Mesendoderm (in vitro differentiated cells): ENCODE measurements around the gene DENND2C.

Experiments
- DNase-seq: peaks from one replicate; pipeline ENCODE4 v3.0.0; 2013
- H2AK5ac ChIP-seq: 2 replicates; pipeline ENCODE4 v1.6.1; 2013; ENCODE audit warnings: low read length, inconsistent platforms
- H2BK120ac ChIP-seq: 2 replicates; pipeline ENCODE4 v1.6.1; 2013; ENCODE audit warnings: low read depth, mild to moderate bottlenecking, low read length, moderate library complexity, mixed read lengths
- H2BK15ac ChIP-seq: replicated peaks from 2 replicates; pipeline ENCODE4 v1.6.1; 2013; ENCODE audit warnings: low read depth, mild to moderate bottlenecking, moderate library complexity
- H2BK5ac ChIP-seq: 2 replicates; pipeline ENCODE4 v1.6.1; 2013; ENCODE audit warnings: low read length, inconsistent platforms
- H3K18ac ChIP-seq: 2 replicates; pipeline ENCODE4 v1.6.1; 2013; ENCODE audit warnings: mild to moderate bottlenecking, low read length, mixed read lengths
- H3K23ac ChIP-seq: one replicate; pipeline ENCODE4 v1.6.1; 2013; ENCODE audit warnings: low read length
- H3K27ac ChIP-seq: 2 replicates; pipeline ENCODE4 v1.5.1; 2013; ENCODE audit warnings: low read depth, mild to moderate bottlenecking, inconsistent platforms, low read length, moderate library complexity
- H3K27me3 ChIP-seq: 2 replicates; pipeline ENCODE4 v1.6.1; 2013; ENCODE audit warnings: low read length, control low read depth, mild to moderate bottlenecking, inconsistent platforms; ENCODE audit not compliant: insufficient read depth, poor library complexity
- H3K36me3 ChIP-seq: 2 replicates; pipeline ENCODE4 v1.6.1; 2013; ENCODE audit warnings: low read length, inconsistent platforms; ENCODE audit not compliant: control insufficient read depth, insufficient read depth
- H3K4ac ChIP-seq: one replicate; pipeline ENCODE4 v1.6.1; 2013; ENCODE audit warnings: low read depth, mild to moderate bottlenecking, low read length, moderate library complexity
- H3K4me1 ChIP-seq: 2 replicates; pipeline ENCODE4 v1.6.1; 2013; ENCODE audit warnings: low read depth, low read length, inconsistent platforms; ENCODE audit not compliant: control insufficient read depth
- H3K4me2 ChIP-seq: 2 replicates; pipeline ENCODE4 v1.6.1; 2013; ENCODE audit warnings: low read length
- H3K4me3 ChIP-seq: 2 replicates; pipeline ENCODE4 v1.5.1; 2013; ENCODE audit warnings: mild to moderate bottlenecking, low read length
- H3K56ac ChIP-seq: one replicate; pipeline ENCODE4 v1.6.1; 2013; ENCODE audit warnings: low read length
- H3K79me1 ChIP-seq: 2 replicates; pipeline ENCODE4 v1.6.1; 2013; ENCODE audit warnings: low read length, inconsistent platforms
- H3K79me2 ChIP-seq: 2 replicates; pipeline ENCODE4 v1.6.1; 2013; ENCODE audit warnings: mild to moderate bottlenecking, low read length; ENCODE audit not compliant: control insufficient read depth, insufficient read depth
- H3K9ac ChIP-seq: 2 replicates; pipeline ENCODE4 v1.6.1; 2013; ENCODE audit warnings: low read length, inconsistent platforms
- H4K5ac ChIP-seq: one replicate; pipeline ENCODE4 v1.6.1; 2013; ENCODE audit warnings: low read length
- H4K8ac ChIP-seq: one replicate; pipeline ENCODE4 v1.6.1; 2013; ENCODE audit warnings: low read depth, mild to moderate bottlenecking, control low read depth, low read length, moderate library complexity
- WGBS: extraction: QIAGEN DNeasy Blood & Tissue Kit; methylation state at CpG from one replicate; pipeline ENCODE4 v1.1.7; 2013; ENCODE audit warnings: low lambda C conversion rate, missing lambda C conversion rate; ENCODE audit not compliant: insufficient coverage; ENCODE audit errors: extremely low coverage; 5-methylcytosine and 5-hydroxymethylcytosine counted together

The DENND2C gene

DNA sequence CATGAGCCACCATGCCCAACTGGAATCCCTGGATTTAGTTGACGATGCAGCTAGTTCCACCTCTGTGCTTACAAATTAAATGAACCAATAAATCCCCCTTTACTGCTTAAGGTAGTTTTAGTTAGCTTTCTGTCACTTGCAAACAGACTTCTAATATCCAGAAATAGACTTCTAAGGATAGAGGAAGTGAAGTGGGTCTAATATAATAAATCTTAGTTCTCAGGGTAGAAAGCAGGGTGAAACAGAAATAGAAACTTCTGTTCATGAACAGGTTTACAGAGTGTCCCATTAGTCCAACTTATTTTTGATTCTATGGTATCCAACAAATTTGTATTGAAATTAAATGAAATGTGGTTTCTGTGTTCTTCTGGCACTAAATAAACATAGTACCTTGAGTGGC lies 108.5 kb downstream of the DENND2C start:
- WGBS: no CpG with 5 or more reads among the region's 1 CpG
- no peaks in the 10 kb centered on the region for H3K4me1 ChIP-seq
- H4K5ac ChIP-seq: no peak overlapping the region
- peaks cover 2% of the 10 kb centered on the region for H3K36me3 ChIP-seq
- H2BK5ac ChIP-seq: no peak overlapping the region
- no peak overlapping the region for H3K23ac ChIP-seq
- no peaks in the 10 kb centered on the region for H3K79me2 ChIP-seq
- no peak overlapping the region for H2AK5ac ChIP-seq
- H4K8ac ChIP-seq: no peak overlapping the region
- H3K4me3 ChIP-seq: no peak overlapping the region
- no peak overlapping the region for H2BK15ac ChIP-seq
- H2BK120ac ChIP-seq: no peak overlapping the region
- H3K18ac ChIP-seq: no peak overlapping the region
- no peaks in the 10 kb centered on the region for H3K27me3 ChIP-seq
- H3K27ac ChIP-seq: no peak overlapping the region
- no peaks in the 10 kb centered on the region for H3K79me1 ChIP-seq
- no peak overlapping the region for H3K9ac ChIP-seq
- DNase-seq: no peak
- no peak overlapping the region for H3K4me2 ChIP-seq
- no peak overlapping the region for H3K56ac ChIP-seq
- H3K4ac ChIP-seq: no peak overlapping the region

DNA sequence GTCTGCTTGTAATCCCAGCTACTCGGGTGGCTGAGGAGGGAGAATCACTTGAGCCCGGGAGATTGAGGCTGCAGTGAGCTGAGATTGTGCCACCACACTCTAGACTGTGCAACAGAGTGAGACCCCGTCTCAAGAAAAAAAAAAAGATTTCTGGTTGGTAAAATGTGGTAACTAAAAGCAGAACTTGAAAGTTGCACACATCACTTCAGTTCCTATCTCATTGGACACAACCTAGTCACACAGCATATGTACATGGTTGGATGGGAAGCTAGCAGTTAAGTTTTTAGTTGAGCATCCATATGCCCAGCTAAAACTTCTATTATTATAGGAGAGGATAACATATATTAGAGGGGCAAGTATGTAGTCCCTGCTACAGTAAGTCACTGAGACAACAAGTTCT lies 110.5 kb downstream of the DENND2C start:
- H3K36me3 ChIP-seq: no peaks in the 10 kb centered on the region
- H2BK120ac ChIP-seq: no peak overlapping the region
- no peak overlapping the region for H4K5ac ChIP-seq
- no peak for DNase-seq
- H3K79me2 ChIP-seq: no peaks in the 10 kb centered on the region
- H2BK5ac ChIP-seq: no peak overlapping the region
- H3K23ac ChIP-seq: no peak overlapping the region
- H3K9ac ChIP-seq: no peak overlapping the region
- no CpG with 5 or more reads among the region's 3 CpGs for WGBS
- no peaks in the 10 kb centered on the region for H3K79me1 ChIP-seq
- H3K4ac ChIP-seq: no peak overlapping the region
- no peak overlapping the region for H3K4me3 ChIP-seq
- no peak overlapping the region for H3K18ac ChIP-seq
- H3K56ac ChIP-seq: no peak overlapping the region
- no peak overlapping the region for H2AK5ac ChIP-seq
- no peaks in the 10 kb centered on the region for H3K27me3 ChIP-seq
- H3K4me2 ChIP-seq: no peak overlapping the region
- H3K27ac ChIP-seq: no peak overlapping the region
- H2BK15ac ChIP-seq: no peak overlapping the region
- H3K4me1 ChIP-seq: no peaks in the 10 kb centered on the region
- no peak overlapping the region for H4K8ac ChIP-seq

DNA sequence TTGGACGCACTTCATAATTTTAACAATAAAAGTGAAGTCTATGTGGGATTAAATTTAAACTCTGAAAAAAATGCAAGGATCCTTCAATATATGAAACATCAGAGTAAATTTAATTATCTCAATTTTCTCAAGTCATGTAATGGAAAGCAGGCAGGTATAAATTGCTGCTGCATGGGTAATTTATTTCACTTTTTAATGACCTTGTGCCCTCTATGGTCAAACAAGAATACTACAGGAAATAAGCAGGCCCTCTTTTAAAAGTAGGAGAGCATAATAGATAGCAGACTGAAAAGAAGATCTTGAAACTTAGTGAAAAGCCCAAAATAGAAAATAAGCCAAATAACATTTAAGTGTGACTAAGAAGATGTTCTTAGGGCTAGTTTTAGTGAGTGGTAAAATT lies 111.3 kb downstream of the DENND2C start:
- H2AK5ac ChIP-seq: no peak overlapping the region
- H3K79me2 ChIP-seq: no peaks in the 10 kb centered on the region
- H3K4me1 ChIP-seq: no peaks in the 10 kb centered on the region
- H3K36me3 ChIP-seq: no peaks in the 10 kb centered on the region
- no CpG with 5 or more reads among the region's 1 CpG for WGBS
- no peaks in the 10 kb centered on the region for H3K79me1 ChIP-seq
- H2BK15ac ChIP-seq: no peak overlapping the region
- peak; percentile 27 for DNase-seq
- no peak overlapping the region for H4K5ac ChIP-seq
- H3K56ac ChIP-seq: no peak overlapping the region
- H3K27me3 ChIP-seq: no peaks in the 10 kb centered on the region
- H2BK5ac ChIP-seq: no peak overlapping the region
- no peak overlapping the region for H3K4ac ChIP-seq
- no peak overlapping the region for H3K23ac ChIP-seq
- no peak overlapping the region for H3K4me2 ChIP-seq
- no peak overlapping the region for H3K4me3 ChIP-seq
- H3K9ac ChIP-seq: no peak overlapping the region
- no peak overlapping the region for H2BK120ac ChIP-seq
- H4K8ac ChIP-seq: no peak overlapping the region
- no peak overlapping the region for H3K18ac ChIP-seq
- no peak overlapping the region for H3K27ac ChIP-seq

DNA sequence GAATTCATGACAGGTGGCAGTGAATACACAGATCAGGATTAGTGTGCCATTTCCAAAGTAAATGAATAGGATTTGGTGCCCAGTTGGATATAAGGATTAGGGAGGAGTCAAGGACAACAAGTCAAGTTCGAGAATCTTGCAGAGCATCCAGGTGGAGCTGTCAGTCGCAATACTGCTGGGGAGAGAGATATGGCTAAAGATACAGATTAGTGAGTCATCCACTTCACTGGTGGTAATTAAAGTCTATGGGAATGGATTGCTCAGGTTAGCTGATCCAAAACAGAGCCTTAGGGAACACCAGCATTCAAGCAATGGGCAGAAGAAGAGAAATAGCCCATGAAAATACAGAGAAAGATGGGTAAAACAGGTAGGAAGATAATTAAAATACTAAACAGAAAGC lies 115.3 kb downstream of the DENND2C start:
- Histone ChIP-seq H3K4ac (no peak overlapping the region), H3K27ac (no peak overlapping the region), H2BK15ac (no peak overlapping the region), H3K23ac (no peak overlapping the region), H3K27me3 (no peaks in the 10 kb centered on the region), H3K56ac (no peak overlapping the region), H3K4me1 (no peaks in the 10 kb centered on the region), H3K79me2 (no peaks in the 10 kb centered on the region), H3K79me1 (no peaks in the 10 kb centered on the region), H2BK5ac (no peak overlapping the region), H3K9ac (no peak overlapping the region), H3K4me2 (no peak overlapping the region), H3K36me3 (no peaks in the 10 kb centered on the region), H3K18ac (no peak overlapping the region), H2BK120ac (no peak overlapping the region), H2AK5ac (no peak overlapping the region), H3K4me3 (no peak overlapping the region), H4K5ac (no peak overlapping the region), H4K8ac (no peak overlapping the region)
- peak; percentile 23 for DNase-seq
- WGBS: no CpG with 5 or more reads among the region's 2 CpGs

DNA sequence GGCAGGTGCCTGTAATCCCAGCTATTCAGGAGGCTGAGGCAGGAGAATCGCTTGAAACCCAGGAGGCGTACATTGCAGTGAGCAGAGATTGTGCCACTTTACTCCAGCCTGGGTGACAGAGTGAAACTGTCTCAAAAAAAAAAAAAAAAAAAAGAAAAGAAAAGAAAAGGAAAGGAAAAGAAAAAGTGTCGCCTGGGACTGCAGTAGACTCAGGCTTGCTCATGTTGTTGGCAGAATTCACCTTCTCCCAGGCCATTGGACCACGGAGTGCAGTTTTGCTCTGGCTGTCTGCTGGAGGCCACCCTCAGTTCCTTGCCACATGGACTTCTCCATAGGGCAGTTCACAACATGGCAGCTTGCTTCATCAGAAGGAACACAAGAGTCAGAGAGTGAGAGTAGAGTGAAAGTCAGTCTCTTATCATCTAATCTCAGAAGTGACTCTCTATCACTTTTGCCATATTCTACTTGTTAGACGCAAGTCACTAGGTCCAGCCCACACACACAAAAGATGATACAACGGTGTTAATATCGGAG lies 117.7 kb downstream of the DENND2C start:
- Histone ChIP-seq H3K79me2 (no peaks in the 10 kb centered on the region), H3K56ac (no peak overlapping the region), H2BK15ac (no peak overlapping the region), H2AK5ac (no peak overlapping the region), H2BK5ac (no peak overlapping the region), H2BK120ac (no peak overlapping the region), H4K5ac (no peak overlapping the region), H3K4ac (no peak overlapping the region), H3K9ac (no peak overlapping the region), H3K79me1 (no peaks in the 10 kb centered on the region), H3K4me1 (no peaks in the 10 kb centered on the region), H3K18ac (no peak overlapping the region), H3K23ac (no peak overlapping the region), H3K4me3 (no peak overlapping the region), H4K8ac (no peak overlapping the region), H3K36me3 (no peaks in the 10 kb centered on the region), H3K4me2 (no peak overlapping the region), H3K27me3 (no peaks in the 10 kb centered on the region), H3K27ac (no peak overlapping the region)
- DNase-seq: no peak
- no CpG with 5 or more reads among the region's 7 CpGs for WGBS

DNA sequence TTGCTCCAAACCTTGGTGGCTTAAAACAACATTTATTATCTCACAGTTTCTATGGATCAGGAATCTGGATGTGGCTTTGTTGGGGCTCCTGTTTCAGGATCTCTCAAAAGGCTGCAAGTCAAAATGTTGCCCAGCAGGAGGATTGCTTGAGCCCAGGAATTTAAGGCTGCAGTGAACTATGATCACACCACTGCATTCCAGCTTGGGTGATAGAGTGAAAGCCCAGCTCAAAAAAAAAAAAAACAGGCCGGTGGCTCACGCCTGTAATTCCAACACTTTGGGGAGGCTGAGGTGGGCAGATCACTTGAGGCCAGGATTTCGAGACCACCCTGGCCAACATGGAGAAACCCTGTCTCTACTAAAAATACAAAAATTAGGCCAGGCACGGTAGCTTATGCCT lies 118.4 kb downstream of the DENND2C start:
- H3K36me3 ChIP-seq: no peaks in the 10 kb centered on the region
- no peak overlapping the region for H3K4ac ChIP-seq
- H3K18ac ChIP-seq: no peak overlapping the region
- H3K79me1 ChIP-seq: no peaks in the 10 kb centered on the region
- H4K5ac ChIP-seq: no peak overlapping the region
- peak; percentile 81 for DNase-seq
- H2BK120ac ChIP-seq: no peak overlapping the region
- no peak overlapping the region for H2AK5ac ChIP-seq
- no CpG with 5 or more reads among the region's 4 CpGs for WGBS
- H2BK15ac ChIP-seq: no peak overlapping the region
- no peaks in the 10 kb centered on the region for H3K79me2 ChIP-seq
- no peaks in the 10 kb centered on the region for H3K4me1 ChIP-seq
- no peak overlapping the region for H2BK5ac ChIP-seq
- no peak overlapping the region for H3K9ac ChIP-seq
- H3K4me3 ChIP-seq: no peak overlapping the region
- no peak overlapping the region for H3K27ac ChIP-seq
- H4K8ac ChIP-seq: no peak overlapping the region
- no peak overlapping the region for H3K4me2 ChIP-seq
- no peaks in the 10 kb centered on the region for H3K27me3 ChIP-seq
- H3K56ac ChIP-seq: no peak overlapping the region
- H3K23ac ChIP-seq: no peak overlapping the region
